ENCODE data around the gene PPP1R14C. TPM values are rescaled to one million over a fixed set of nuclear protein-coding genes. Genes with fewer than 3 reads are reported as not detected.

The PPP1R14C gene
- total RNA-seq, 1 experiment from 2014 or later = 12.1 TPM

DNA sequence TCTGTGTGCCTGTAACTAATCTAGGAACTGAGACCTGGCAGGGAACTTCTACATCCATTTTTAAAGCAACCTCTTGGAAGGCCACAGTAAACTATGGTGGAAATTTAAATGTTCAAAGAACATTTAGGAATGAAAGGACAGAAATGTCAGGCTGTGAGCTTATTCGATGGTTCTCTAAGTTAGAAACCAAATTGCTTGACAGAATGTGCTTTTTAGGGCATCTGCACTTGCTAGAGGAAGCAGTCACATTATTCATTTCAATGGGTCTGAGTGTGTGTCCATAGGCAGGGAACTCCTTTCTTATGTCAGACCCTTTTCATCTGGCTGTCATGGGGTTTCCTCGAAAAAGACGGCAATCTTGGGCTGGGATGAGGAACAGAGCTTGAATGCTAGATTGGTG, 84.4 kb downstream of the PPP1R14C start:
- Histone ChIP-seq H3K4me2 (no peak overlapping the region), H3K4me1 (replicated peaks; ENCODE audit: insufficient read depth) (no peaks in the 10 kb centered on the region), H3K79me2 (ENCODE audit: low read depth) (no peaks in the 10 kb centered on the region), H3K9me2 (ENCODE audit: insufficient read depth) (no peaks in the 10 kb centered on the region), H3F3A (ENCODE audit: insufficient read depth, low read depth) (no peaks in the 10 kb centered on the region), H4K20me1 (ENCODE audit: insufficient read depth) (no peaks in the 10 kb centered on the region), H3K27me3 (ENCODE audit: insufficient read depth, low read depth) (no peaks in the 10 kb centered on the region), H3K27ac (no peak overlapping the region), H3K4me3 (no peak overlapping the region), H2AFZ (no peak overlapping the region), H3K36me3 (ENCODE audit: low read depth) (no peaks in the 10 kb centered on the region), H3K9me3 (ENCODE audit: insufficient read depth, low read depth) (0 out of 2 replicates have a peak, but pooled peaks cover 4% of the 10 kb centered on the region)
- ChIA-PET CTCF (no interaction called here), POLR2A (ENCODE audit: unreplicated experiment) (no interaction called here)
- BruUV-seq (replicated peaks) = no TSS peak
- intact Hi-C loops (cut with micrococcal nuclease; ENCODE audit: unreplicated experiment) = no loop called here
- no peak for DNase-seq
- TF ChIP-seq, protein P1, sequence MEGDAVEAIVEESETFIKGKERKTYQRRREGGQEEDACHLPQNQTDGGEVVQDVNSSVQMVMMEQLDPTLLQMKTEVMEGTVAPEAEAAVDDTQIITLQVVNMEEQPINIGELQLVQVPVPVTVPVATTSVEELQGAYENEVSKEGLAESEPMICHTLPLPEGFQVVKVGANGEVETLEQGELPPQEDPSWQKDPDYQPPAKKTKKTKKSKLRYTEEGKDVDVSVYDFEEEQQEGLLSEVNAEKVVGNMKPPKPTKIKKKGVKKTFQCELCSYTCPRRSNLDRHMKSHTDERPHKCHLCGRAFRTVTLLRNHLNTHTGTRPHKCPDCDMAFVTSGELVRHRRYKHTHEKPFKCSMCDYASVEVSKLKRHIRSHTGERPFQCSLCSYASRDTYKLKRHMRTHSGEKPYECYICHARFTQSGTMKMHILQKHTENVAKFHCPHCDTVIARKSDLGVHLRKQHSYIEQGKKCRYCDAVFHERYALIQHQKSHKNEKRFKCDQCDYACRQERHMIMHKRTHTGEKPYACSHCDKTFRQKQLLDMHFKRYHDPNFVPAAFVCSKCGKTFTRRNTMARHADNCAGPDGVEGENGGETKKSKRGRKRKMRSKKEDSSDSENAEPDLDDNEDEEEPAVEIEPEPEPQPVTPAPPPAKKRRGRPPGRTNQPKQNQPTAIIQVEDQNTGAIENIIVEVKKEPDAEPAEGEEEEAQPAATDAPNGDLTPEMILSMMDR (conservative IDR thresholded peaks at IDR 0.05) = no peak
- no peak for TF ChIP-seq EZH2 (IDR thresholded peaks at IDR 0.05; ENCODE audit: low read depth)

DNA sequence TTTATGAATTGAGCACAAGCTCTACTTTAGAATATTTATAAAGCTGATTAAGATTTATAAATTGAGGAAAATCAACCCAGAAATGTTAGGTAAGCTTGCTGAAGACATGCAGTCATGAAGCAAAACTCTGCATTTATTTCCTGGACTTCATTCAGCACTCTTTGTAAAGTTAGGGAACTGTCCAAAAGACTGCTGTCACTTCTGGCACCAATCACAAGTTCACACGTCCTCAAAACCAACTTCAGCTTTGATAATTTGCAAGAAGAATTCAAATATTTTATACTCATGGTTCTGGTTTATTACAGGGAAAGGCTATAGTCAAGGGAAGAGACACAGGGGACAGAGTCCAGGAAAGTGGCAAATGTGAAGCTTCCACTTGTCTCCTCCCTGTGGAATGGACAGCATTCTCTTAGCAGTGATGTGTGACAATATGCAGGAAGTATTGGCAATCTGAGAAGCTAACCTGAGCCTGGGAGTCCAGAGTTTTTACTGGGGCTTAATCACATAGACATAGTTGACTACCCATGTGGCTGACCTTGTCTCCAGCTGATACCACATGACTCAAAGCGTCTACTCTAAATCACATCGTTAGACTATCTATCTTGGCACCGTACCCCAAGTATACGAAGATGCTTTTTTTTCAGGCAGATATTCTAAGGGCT, 85.4 kb downstream of the PPP1R14C start:
- intact Hi-C loops (cut with micrococcal nuclease; ENCODE audit: unreplicated experiment) = no loop called here
- DNase-seq = no peak
- Histone ChIP-seq H3K27ac (no peak overlapping the region), H3F3A (ENCODE audit: insufficient read depth, low read depth) (no peaks in the 10 kb centered on the region), H3K36me3 (ENCODE audit: low read depth) (no peaks in the 10 kb centered on the region), H3K9me2 (ENCODE audit: insufficient read depth) (no peaks in the 10 kb centered on the region), H4K20me1 (ENCODE audit: insufficient read depth) (no peaks in the 10 kb centered on the region), H3K27me3 (ENCODE audit: insufficient read depth, low read depth) (no peaks in the 10 kb centered on the region), H3K4me3 (no peak overlapping the region), H3K4me2 (no peak overlapping the region), H3K9me3 (ENCODE audit: insufficient read depth, low read depth) (0 out of 2 replicates have a peak, but pooled peaks cover 7% of the 10 kb centered on the region), H3K4me1 (replicated peaks; ENCODE audit: insufficient read depth) (no peaks in the 10 kb centered on the region), H3K79me2 (ENCODE audit: low read depth) (no peaks in the 10 kb centered on the region), H2AFZ (no peak overlapping the region)
- no TSS peak for BruUV-seq (replicated peaks)
- no peak for TF ChIP-seq EZH2 (IDR thresholded peaks at IDR 0.05; ENCODE audit: low read depth)
- TF ChIP-seq, protein P1 (conservative IDR thresholded peaks at IDR 0.05) = no peak
- CTCF ChIA-PET = no interaction called here
- POLR2A ChIA-PET (ENCODE audit: unreplicated experiment) = no interaction called here

DNA sequence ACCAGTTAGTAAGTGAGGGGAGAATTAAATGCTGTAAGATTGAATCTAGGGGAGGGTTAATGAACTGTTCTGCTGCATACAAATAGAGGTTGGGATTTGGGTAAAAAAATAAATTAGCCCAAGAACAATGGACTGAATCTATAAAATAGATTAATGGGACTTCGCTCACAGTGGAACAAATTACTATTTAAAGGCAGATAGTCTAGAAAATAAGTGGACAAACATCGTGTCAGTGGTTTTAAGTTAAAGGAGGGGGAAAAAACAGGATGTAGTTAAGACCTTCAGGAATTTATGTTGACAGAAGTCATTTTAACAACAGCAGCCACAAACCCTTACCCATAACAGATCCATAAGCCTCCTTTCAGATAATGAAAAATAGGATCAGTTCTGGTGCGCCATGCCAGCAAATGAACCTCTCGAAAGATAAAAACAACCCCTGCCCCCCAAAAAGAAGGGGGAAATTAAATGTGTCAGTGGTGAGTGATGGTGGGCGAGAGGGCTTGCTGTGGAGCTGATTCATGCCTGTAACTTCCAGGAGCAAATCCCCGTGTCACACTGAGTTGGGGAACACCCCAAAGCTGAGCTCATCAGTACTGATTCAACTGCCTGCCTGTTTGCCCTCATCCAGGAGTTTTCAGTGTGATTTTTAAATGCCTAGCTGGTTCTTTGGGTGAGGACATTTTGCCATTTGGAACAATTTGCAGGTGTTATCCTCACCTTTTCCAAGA, 86.8 kb downstream of the PPP1R14C start:
- TF ChIP-seq, protein P1 (conservative IDR thresholded peaks at IDR 0.05) = no peak
- TF ChIP-seq EZH2 (IDR thresholded peaks at IDR 0.05; ENCODE audit: low read depth) = no peak
- no peak for DNase-seq
- H3K79me2 ChIP-seq (ENCODE audit: low read depth) = no peaks in the 10 kb centered on the region
- H3K27me3 ChIP-seq (ENCODE audit: insufficient read depth, low read depth) = no peaks in the 10 kb centered on the region
- H2AFZ ChIP-seq = no peak overlapping the region
- no peak overlapping the region for H3K27ac ChIP-seq
- intact Hi-C loops (cut with micrococcal nuclease; ENCODE audit: unreplicated experiment) = no loop called here
- no peak overlapping the region for H3K4me3 ChIP-seq
- 0 out of 2 replicates have a peak, but pooled peaks cover 7% of the 10 kb centered on the region for H3K9me3 ChIP-seq (ENCODE audit: insufficient read depth, low read depth)
- no peaks in the 10 kb centered on the region for H4K20me1 ChIP-seq (ENCODE audit: insufficient read depth)
- no TSS peak for BruUV-seq (replicated peaks)
- no peaks in the 10 kb centered on the region for H3K9me2 ChIP-seq (ENCODE audit: insufficient read depth)
- no peak overlapping the region for H3K4me2 ChIP-seq
- CTCF ChIA-PET = no interaction called here
- H3K4me1 ChIP-seq (replicated peaks; ENCODE audit: insufficient read depth) = no peaks in the 10 kb centered on the region
- POLR2A ChIA-PET (ENCODE audit: unreplicated experiment) = no interaction called here
- no peaks in the 10 kb centered on the region for H3F3A ChIP-seq (ENCODE audit: insufficient read depth, low read depth)
- H3K36me3 ChIP-seq (ENCODE audit: low read depth) = no peaks in the 10 kb centered on the region

Measured in PC-9 (cell line).